H1 (cell line): ENCODE measurements around the gene PCYT1B. TPM values are rescaled to one million over a fixed set of nuclear protein-coding genes. Genes with fewer than 3 reads are reported as not detected.

Experiments
- MAFK ChIP-seq: IDR thresholded peaks from 2 replicates; pipeline ENCODE4 v1.6.1; 2012; ENCODE audit warnings: low read depth, mild to moderate bottlenecking, improper control_type of control experiment, low read length
- POLR2A ChIP-seq, 2 experiments: IDR thresholded peaks; 1 replicate in 1 of 2; 2 replicates in 1 of 2; pipeline ENCODE4 v1.6.1; 2011; ENCODE audit warnings: low read depth in 2 of 2, low read length in 2 of 2, mild to moderate bottlenecking in 2 of 2; ENCODE audit errors: control extremely low read depth in 1 of 2
- RNF2 ChIP-seq: fragments of 200-900, 300-1000 bp; sonication (generic); IDR thresholded peaks from 2 replicates; pipeline ENCODE4 v1.7.1; 2016; ENCODE audit warnings: borderline replicate concordance, low read depth, mild to moderate bottlenecking, antibody characterized with exemption, low read length; ENCODE audit not compliant: poor library complexity, severe bottlenecking; ENCODE audit errors: missing control alignments
- polyA plus RNA-seq, 7 experiments: library from polyadenylated mRNA; depleted of rRNA in 3 of 7; stranded (reverse) in 5 of 7; unstranded in 2 of 7; fragments of >200 nt in 5 of 7; fragments of 200-250 nt in 2 of 7; gene quantifications; 1 replicate in 5 of 7; 2 replicates in 1 of 7; 4 replicates in 1 of 7; pipeline versions ENCODE4 v1.2.1 to v1.2.3, GENCODE V29; 2011 to 2013; ENCODE audit warnings: missing spikeins in 2 of 7, mixed read lengths in 2 of 7
- total RNA-seq: library from RNA; stranded (reverse); fragmentation: NEBNext Ultra II Directional; extraction: Animal tissue kit (Norgen Biotek cat#: 25700); gene quantifications from 2 replicates; pipeline ENCODE4 v1.2.1, GENCODE V29; 2021

PCYT1B gene
- total and polyA plus RNA-seq, 2 of the 8 experiments (the other 6 are each of a cell fraction or from before 2014, with no cell fraction given): 17.9 to 30.6 TPM

- no peak for TF ChIP-seq RNF2
- TF ChIP-seq MAFK: no peak
- TF ChIP-seq POLR2A (IDR thresholded peaks at IDR 0.05; ENCODE audit: control extremely low read depth in 1 of 2, low read depth in 2 of 2, low read length in 2 of 2): no peak
- TF ChIP-seq, all 59 proteins: peak for 0
Measured at GRCh38 chrX:24672701-24673190, 25.6 kb upstream of the PCYT1B start (continued).
